Peyer's patch (tissue), 4 donors: ENCODE results near the gene ABHD11. TPM values are rescaled to one million over a fixed set of nuclear protein-coding genes. Genes with fewer than 3 reads are reported as not detected.
A peak's percentile ranks its signal among the peaks of the same experiment; 100 is the strongest.
"Not testable (repeated sequence)": the region's sequence is repeated elsewhere in the genome, so short reads cannot be mapped to it uniquely, and the experiment has no call there.

Experiments
- DNase-seq, 3 donors: peaks; one replicate each; pipeline ENCODE4 v3.0.0-alpha.2; 2017 to 2019
- H3K27ac ChIP-seq, 4 donors: fragments of 200-600 bp; sonication (generic); one replicate each; pipeline ENCODE4 v1.5.1; 2016 to 2019
- H3K27me3 ChIP-seq, 2 donors: fragments of 200-600 bp; sonication (generic); one replicate each; pipeline ENCODE4 v1.5.1; 2019
- H3K36me3 ChIP-seq, 3 donors: fragments of 200-600 bp; sonication (generic); one replicate each; pipeline ENCODE4 v1.5.1; 2016 to 2019
- H3K4me1 ChIP-seq, 4 donors: fragments of 200-600 bp; sonication (generic); one replicate each; pipeline ENCODE4 v1.5.1; 2016 to 2019
- H3K4me3 ChIP-seq, 4 donors: fragments of 200-600 bp; sonication (generic); 1 replicate in 3 of 4; 2 replicates in 1 of 4; pipeline ENCODE4 v1.5.1; 2016 to 2019; ENCODE audit warnings: mild to moderate bottlenecking in 1 of 4
- H3K9me3 ChIP-seq, 4 donors: fragments of 200-600 bp; sonication (generic); one replicate each; pipeline ENCODE4 v1.5.1; 2016 to 2019; ENCODE audit warnings: mild to moderate bottlenecking in 1 of 4
- CTCF ChIP-seq, 6 experiments: fragments of 450-650 bp in 4 of 6; fragments of 200-600 bp in 2 of 6; sonication (generic) in 1 of 6; IDR thresholded peaks; one replicate each; pipeline ENCODE4 v1.5.1; 2017 to 2019; ENCODE audit warnings: antibody characterized with exemption in 6 of 6, mild to moderate bottlenecking in 3 of 6, moderate library complexity in 1 of 6
- POLR2A ChIP-seq, 2 donors: fragments of 450-650 bp; IDR thresholded peaks; one replicate each; pipeline ENCODE4 v1.5.1; 2017; ENCODE audit warnings: antibody characterized with exemption in 2 of 2, mild to moderate bottlenecking in 2 of 2, moderate library complexity in 2 of 2
- total RNA-seq, 4 donors: library from RNA; depleted of rRNA; stranded (reverse); fragments of >200 nt; gene quantifications; one replicate each; pipeline ENCODE4 v1.1.0, GENCODE V29; 2016

Gene ABHD11
- 100 to 1,000 TPM in 2 of 4 donors, 10 to 100 TPM in 2; 65.9 to 156 (median 98.5) TPM for total RNA-seq

GRCh38 chr7:73738612-73739386, at the start of gene ABHD11:
Gene ABHD11 (minus strand): TSS chr7:73738802. CDS start chr7:73738770, 32 bp downstream.
- H3K9me3 ChIP-seq: no peaks in the 10 kb centered on the region
- H3K27me3 ChIP-seq: no peaks in the 10 kb centered on the region
- peaks cover 0 to 23% (median 0%) of the 10 kb centered on the region in 3 donors for H3K36me3 ChIP-seq
- DNase-seq: peak; percentile 99 to 100 (median 99)
- peaks cover 0 to 31% (median 8%) of the 10 kb centered on the region in 4 donors for H3K4me1 ChIP-seq
- peak within 1 kb of the TSS; percentile 52 to 88 (median 78) for H3K4me3 ChIP-seq
- peak within 1 kb of the TSS; percentile 84 to 98 (median 94) for H3K27ac ChIP-seq
- peak; percentile 93 to 94 for TF ChIP-seq POLR2A (IDR thresholded peaks at IDR 0.05)
- TF ChIP-seq CTCF (IDR thresholded peaks at IDR 0.05): peak in 1 of 6 experiments; percentile 20

GRCh38 chr7:73787786-73788048, 49.1 kb upstream of the ABHD11 start:
- H3K27ac ChIP-seq: peak overlapping the region in 2 of 4 donors; percentile 75 to 77
- DNase-seq, H3K27me3 ChIP-seq, H3K9me3 ChIP-seq, H3K36me3 ChIP-seq, H3K4me3 ChIP-seq: not testable (repeated sequence)
- H3K4me1 ChIP-seq: peaks cover 0 to 22% (median 0%) of the 10 kb centered on the region in 4 donors

- TF ChIP-seq CTCF (IDR thresholded peaks at IDR 0.05) (no peak), POLR2A (IDR thresholded peaks at IDR 0.05) (no peak)
- Histone ChIP-seq H3K4me1 (peaks cover 0 to 14% (median 0%) of the 10 kb centered on the region in 4 donors), H3K4me3 (no peak overlapping the region), H3K27ac (peak overlapping the region in 1 of 4 donors; percentile 77), H3K27me3 (no peaks in the 10 kb centered on the region), H3K36me3 (no peaks in the 10 kb centered on the region), H3K9me3 (no peaks in the 10 kb centered on the region)
- peak in 1 of 3 donors; percentile 21 for DNase-seq
These were observed 48.0 kb upstream of the ABHD11 start for GRCh38 chr7:73786588-73786987.

GRCh38 chr7:73779517-73779916, 40.9 kb upstream of the ABHD11 start:
- TF ChIP-seq POLR2A (IDR thresholded peaks at IDR 0.05) (no peak), CTCF (IDR thresholded peaks at IDR 0.05) (no peak)
- H3K9me3 ChIP-seq: no peaks in the 10 kb centered on the region
- no peaks in the 10 kb centered on the region for H3K27me3 ChIP-seq
- DNase-seq: peak in 1 of 3 donors; percentile 8
- no peaks in the 10 kb centered on the region for H3K4me1 ChIP-seq
- no peak overlapping the region for H3K27ac ChIP-seq
- no peak overlapping the region for H3K4me3 ChIP-seq
- no peaks in the 10 kb centered on the region for H3K36me3 ChIP-seq

GRCh38 chr7:73778801-73779389, 40.3 kb upstream of the ABHD11 start:
- Histone ChIP-seq H3K9me3 (no peaks in the 10 kb centered on the region), H3K36me3 (no peaks in the 10 kb centered on the region), H3K27me3 (no peaks in the 10 kb centered on the region), H3K4me1 (no peaks in the 10 kb centered on the region), H3K27ac (no peak overlapping the region), H3K4me3 (no peak overlapping the region)
- TF ChIP-seq POLR2A (IDR thresholded peaks at IDR 0.05): no peak
- no peak for TF ChIP-seq CTCF (IDR thresholded peaks at IDR 0.05)
- peak in 1 of 3 donors; percentile 45 for DNase-seq

- TF ChIP-seq CTCF (IDR thresholded peaks at IDR 0.05): peak in 1 of 6 experiments; percentile 4
- no peak for TF ChIP-seq POLR2A (IDR thresholded peaks at IDR 0.05)
- Histone ChIP-seq H3K9me3 (no peaks in the 10 kb centered on the region), H3K36me3 (no peaks in the 10 kb centered on the region), H3K4me1 (peaks cover 0 to 16% (median 0%) of the 10 kb centered on the region in 4 donors), H3K4me3 (no peak overlapping the region), H3K27me3 (peaks cover 0 to 5% of the 10 kb centered on the region in 2 donors), H3K27ac (peak overlapping the region in 3 of 4 donors; percentile 78 to 93 (median 86))
- DNase-seq: no peak
These were observed 36.3 kb upstream of the ABHD11 start for GRCh38 chr7:73774923-73775322.
